GM23338 (cell line): Measurements from ENCODE around the gene THBS4. TPM values are rescaled to one million over a fixed set of nuclear protein-coding genes. Genes with fewer than 3 reads are reported as not detected.

Source experiments
- ATAC-seq: fragments of 200-7000 bp; cut with Tn5 transposase; 3 replicates; pipeline ENCODE4 v1.9.1; 2020
- DNase-seq: peaks from one replicate; pipeline ENCODE4 v3.0.0-alpha.2; 2015; ENCODE audit warnings: low spot score
- H2AFZ ChIP-seq: fragments of 200-600 bp; sonication (generic); 2 replicates; pipeline ENCODE4 v1.8.0; 2016; ENCODE audit warnings: antibody characterized with exemption, mild to moderate bottlenecking, moderate library complexity
- H3F3A ChIP-seq: fragments of 200-600 bp; sonication (generic); replicated peaks from 2 replicates; pipeline ENCODE4 v1.8.0; 2017; ENCODE audit warnings: antibody characterized with exemption, mixed run types, low read depth
- H3K27ac ChIP-seq: fragments of 200-600 bp; sonication (generic); 2 replicates; pipeline ENCODE4 v1.6.1; 2016; ENCODE audit warnings: low read depth
- H3K27me3 ChIP-seq: fragments of 200-600 bp; sonication (generic); 2 replicates; pipeline ENCODE4 v1.8.0; 2016; ENCODE audit warnings: mild to moderate bottlenecking, mixed run types, moderate library complexity; ENCODE audit not compliant: insufficient read depth
- H3K36me3 ChIP-seq: fragments of 200-600 bp; sonication (generic); 2 replicates; pipeline ENCODE4 v1.8.0; 2016; ENCODE audit warnings: mild to moderate bottlenecking; ENCODE audit not compliant: insufficient read depth
- H3K4me1 ChIP-seq: fragments of 200-600 bp; sonication (generic); 2 replicates; pipeline ENCODE4 v1.8.0; 2016; ENCODE audit warnings: mild to moderate bottlenecking, moderate library complexity; ENCODE audit not compliant: insufficient read depth
- H3K4me2 ChIP-seq: fragments of 200-600 bp; sonication (generic); 2 replicates; pipeline ENCODE4 v1.7.1; 2017; ENCODE audit warnings: mixed run types
- H3K4me3 ChIP-seq: fragments of 200-600 bp; sonication (generic); 2 replicates; pipeline ENCODE4 v1.6.1; 2016; ENCODE audit warnings: mixed run types
- H3K79me2 ChIP-seq: fragments of 200-600 bp; sonication (generic); replicated peaks from 2 replicates; pipeline ENCODE4 v1.8.0; 2017; ENCODE audit warnings: mild to moderate bottlenecking; ENCODE audit not compliant: insufficient read depth
- H3K9me2 ChIP-seq: fragments of 200-600 bp; sonication (generic); 2 replicates; pipeline ENCODE4 v1.8.0; 2017; ENCODE audit not compliant: insufficient read depth
- H4K20me1 ChIP-seq: fragments of 200-600 bp; sonication (generic); replicated peaks from 2 replicates; pipeline ENCODE4 v1.8.0; 2017; ENCODE audit warnings: mild to moderate bottlenecking; ENCODE audit not compliant: insufficient read depth
- H3K27ac Mint-ChIP-seq: 2 replicates; pipeline ENCODE4 v1.8.0; 2020; ENCODE audit warnings: inconsistent platforms, mild to moderate bottlenecking, moderate library complexity, mixed read lengths
- H3K27me3 Mint-ChIP-seq: 3 replicates; pipeline ENCODE4 v1.8.0; 2022; ENCODE audit warnings: low read depth, mild to moderate bottlenecking, moderate library complexity, mixed read lengths, inconsistent platforms; ENCODE audit not compliant: insufficient read depth, poor library complexity
- H3K36me3 Mint-ChIP-seq: 3 replicates; pipeline ENCODE4 v1.8.0; 2021; ENCODE audit warnings: low read depth, mild to moderate bottlenecking, inconsistent platforms, moderate library complexity, mixed read lengths
- H3K4me1 Mint-ChIP-seq: 3 replicates; pipeline ENCODE4 v1.8.0; 2020; ENCODE audit warnings: mild to moderate bottlenecking, inconsistent platforms, mixed read lengths
- H3K4me3 Mint-ChIP-seq: 3 replicates; pipeline ENCODE4 v1.8.0; 2021; ENCODE audit warnings: moderate library complexity, mild to moderate bottlenecking, inconsistent platforms, mixed read lengths
- H3K9me3 Mint-ChIP-seq: 3 replicates; pipeline ENCODE4 v1.8.0; 2020; ENCODE audit warnings: moderate library complexity, mild to moderate bottlenecking, inconsistent platforms, mixed read lengths
- EZH2 ChIP-seq: fragments of 200-600 bp; sonication (generic); IDR thresholded peaks from one replicate; pipeline ENCODE4 v1.8.0; 2017; ENCODE audit warnings: antibody characterized with exemption, mild to moderate bottlenecking, low read depth; ENCODE audit not compliant: unreplicated experiment
- EZH2phosphoT487 ChIP-seq: fragments of 200-600 bp; sonication (generic); IDR thresholded peaks from one replicate; pipeline ENCODE4 v1.8.1; 2018; ENCODE audit warnings: antibody characterized with exemption; ENCODE audit not compliant: unreplicated experiment
- JUNB ChIP-seq: IDR thresholded peaks from one replicate; pipeline ENCODE4 v1.6.1; 2016; ENCODE audit warnings: antibody characterized with exemption; ENCODE audit not compliant: unreplicated experiment
- NANOG ChIP-seq: IDR thresholded peaks from 2 replicates; pipeline ENCODE4 v1.6.1; 2016; ENCODE audit warnings: antibody characterized with exemption, borderline replicate concordance
- POLR2AphosphoS5 ChIP-seq: IDR thresholded peaks from 2 replicates; pipeline ENCODE4 v1.6.1; 2016; ENCODE audit warnings: antibody characterized with exemption, low read depth
- STAT1 ChIP-seq: IDR thresholded peaks from one replicate; pipeline ENCODE4 v1.6.1; 2016; ENCODE audit warnings: antibody characterized with exemption; ENCODE audit not compliant: unreplicated experiment
- ZNF331 ChIP-seq: fragments of 250-450 bp; sonication (Bioruptor Pico); IDR thresholded peaks from 2 replicates; pipeline ENCODE4 v1.5.0; 2020; ENCODE audit warnings: low read depth, mild to moderate bottlenecking, moderate library complexity
- polyA plus RNA-seq: library from polyadenylated mRNA; unstranded; fragments of >200 nt; fragmentation: Nextera tagmentation; extraction: Ambion mirVana; gene quantifications from 2 replicates; pipeline ENCODE4 v1.2.1, GENCODE V29; 2016
- total RNA-seq: library from RNA; depleted of rRNA; stranded (reverse); fragments of >200 nt; shearing (Covaris generic); gene quantifications from 2 replicates; pipeline ENCODE4 v1.2.3, GENCODE V29; 2014
- TF ChIP-seq, protein P1 (sequence below): IDR thresholded peaks from one replicate; pipeline ENCODE4 v1.6.1; 2018; ENCODE audit warnings: antibody characterized with exemption; ENCODE audit not compliant: unreplicated experiment
- TF ChIP-seq, protein P2 (sequence below): IDR thresholded peaks from 2 replicates; pipeline ENCODE4 v1.6.1; 2016; ENCODE audit warnings: antibody characterized with exemption

Gene THBS4
- total and polyA plus RNA-seq, 2 experiments from 2014 or later = 14.0 to 23.2 TPM

DNA sequence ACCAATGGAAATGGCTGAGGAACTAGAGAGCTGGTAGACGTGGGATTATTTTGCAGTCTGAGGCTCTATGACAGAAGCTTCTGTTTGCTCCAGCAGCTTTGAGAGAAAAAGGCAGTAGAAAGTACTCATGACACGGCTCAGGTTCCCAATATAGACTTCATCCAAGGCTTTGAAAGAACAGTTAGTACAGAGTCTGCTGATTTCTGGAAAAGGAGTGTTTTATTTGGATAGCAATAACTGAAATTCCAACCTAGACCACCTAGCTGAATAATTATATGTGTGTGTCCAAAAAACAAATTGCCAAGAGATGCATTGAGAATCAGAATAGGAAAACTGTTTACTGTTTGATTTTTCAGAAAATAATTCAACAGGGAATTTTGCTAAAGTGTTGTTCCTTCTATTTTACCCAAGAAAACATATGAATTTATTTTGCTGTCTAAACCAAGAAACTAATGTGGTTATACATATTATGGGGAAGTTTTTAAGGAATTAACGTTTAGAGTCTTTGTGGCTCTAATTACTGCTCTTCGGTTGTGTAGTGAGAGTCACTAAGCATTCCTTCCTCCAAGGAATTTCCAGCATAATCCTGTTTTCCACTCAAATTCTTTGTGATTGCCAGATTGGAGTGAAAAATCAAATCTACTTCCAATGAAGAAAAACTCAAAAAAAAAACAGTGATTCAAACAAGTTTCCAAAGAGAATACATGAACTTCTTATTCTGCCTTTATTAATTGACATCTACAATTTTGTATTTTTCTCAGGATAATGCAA, 26.0 kb upstream of the THBS4 start (continued):
- TF ChIP-seq, protein P1, sequence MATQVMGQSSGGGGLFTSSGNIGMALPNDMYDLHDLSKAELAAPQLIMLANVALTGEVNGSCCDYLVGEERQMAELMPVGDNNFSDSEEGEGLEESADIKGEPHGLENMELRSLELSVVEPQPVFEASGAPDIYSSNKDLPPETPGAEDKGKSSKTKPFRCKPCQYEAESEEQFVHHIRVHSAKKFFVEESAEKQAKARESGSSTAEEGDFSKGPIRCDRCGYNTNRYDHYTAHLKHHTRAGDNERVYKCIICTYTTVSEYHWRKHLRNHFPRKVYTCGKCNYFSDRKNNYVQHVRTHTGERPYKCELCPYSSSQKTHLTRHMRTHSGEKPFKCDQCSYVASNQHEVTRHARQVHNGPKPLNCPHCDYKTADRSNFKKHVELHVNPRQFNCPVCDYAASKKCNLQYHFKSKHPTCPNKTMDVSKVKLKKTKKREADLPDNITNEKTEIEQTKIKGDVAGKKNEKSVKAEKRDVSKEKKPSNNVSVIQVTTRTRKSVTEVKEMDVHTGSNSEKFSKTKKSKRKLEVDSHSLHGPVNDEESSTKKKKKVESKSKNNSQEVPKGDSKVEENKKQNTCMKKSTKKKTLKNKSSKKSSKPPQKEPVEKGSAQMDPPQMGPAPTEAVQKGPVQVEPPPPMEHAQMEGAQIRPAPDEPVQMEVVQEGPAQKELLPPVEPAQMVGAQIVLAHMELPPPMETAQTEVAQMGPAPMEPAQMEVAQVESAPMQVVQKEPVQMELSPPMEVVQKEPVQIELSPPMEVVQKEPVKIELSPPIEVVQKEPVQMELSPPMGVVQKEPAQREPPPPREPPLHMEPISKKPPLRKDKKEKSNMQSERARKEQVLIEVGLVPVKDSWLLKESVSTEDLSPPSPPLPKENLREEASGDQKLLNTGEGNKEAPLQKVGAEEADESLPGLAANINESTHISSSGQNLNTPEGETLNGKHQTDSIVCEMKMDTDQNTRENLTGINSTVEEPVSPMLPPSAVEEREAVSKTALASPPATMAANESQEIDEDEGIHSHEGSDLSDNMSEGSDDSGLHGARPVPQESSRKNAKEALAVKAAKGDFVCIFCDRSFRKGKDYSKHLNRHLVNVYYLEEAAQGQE = no peak
- TF ChIP-seq STAT1 = no peak
- TF ChIP-seq EZH2phosphoT487 = no peak
- TF ChIP-seq, protein P2, sequence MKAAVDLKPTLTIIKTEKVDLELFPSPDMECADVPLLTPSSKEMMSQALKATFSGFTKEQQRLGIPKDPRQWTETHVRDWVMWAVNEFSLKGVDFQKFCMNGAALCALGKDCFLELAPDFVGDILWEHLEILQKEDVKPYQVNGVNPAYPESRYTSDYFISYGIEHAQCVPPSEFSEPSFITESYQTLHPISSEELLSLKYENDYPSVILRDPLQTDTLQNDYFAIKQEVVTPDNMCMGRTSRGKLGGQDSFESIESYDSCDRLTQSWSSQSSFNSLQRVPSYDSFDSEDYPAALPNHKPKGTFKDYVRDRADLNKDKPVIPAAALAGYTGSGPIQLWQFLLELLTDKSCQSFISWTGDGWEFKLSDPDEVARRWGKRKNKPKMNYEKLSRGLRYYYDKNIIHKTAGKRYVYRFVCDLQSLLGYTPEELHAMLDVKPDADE = no peak
- no peak for TF ChIP-seq POLR2AphosphoS5
- no peak for TF ChIP-seq JUNB

DNA sequence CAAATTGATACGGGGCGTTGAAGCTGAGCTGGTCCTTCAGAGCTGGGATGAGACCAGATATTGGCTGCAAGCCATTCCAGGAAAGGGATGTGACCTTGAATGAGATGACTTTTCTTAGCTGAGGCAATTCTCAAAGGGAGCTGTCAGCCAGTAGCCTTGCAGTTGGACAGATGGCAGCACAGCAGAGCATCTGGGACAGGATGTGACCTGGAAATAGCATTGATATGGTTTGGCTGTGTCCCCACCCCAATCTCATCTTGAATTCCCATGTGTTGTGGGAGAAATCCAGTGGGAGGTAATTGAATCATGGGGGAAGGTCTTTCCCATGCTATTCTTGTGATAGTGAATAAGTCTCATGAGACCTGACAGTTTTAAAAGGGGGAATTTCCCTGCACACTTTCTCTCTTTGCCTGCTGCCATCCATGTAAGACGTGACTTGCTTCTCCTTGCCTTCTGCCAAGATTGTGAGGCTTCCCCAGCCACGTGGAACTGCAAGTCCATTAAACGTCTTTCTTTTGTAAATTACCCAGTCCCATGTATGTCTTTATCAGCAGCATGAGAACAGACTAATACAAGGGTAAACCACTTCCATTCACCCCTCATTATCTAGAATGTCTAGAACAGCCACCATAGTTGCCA, 24.3 kb upstream of the THBS4 start:
- no peaks in the 10 kb centered on the region for H3K9me3 Mint-ChIP-seq

More for the DNA sequence above, 24.3 kb upstream of the THBS4 start:
- H3K27me3 ChIP-seq = no peaks in the 10 kb centered on the region
- no peaks in the 10 kb centered on the region for H3K4me1 ChIP-seq
- peaks cover 14% of the 10 kb centered on the region for H3K9me2 ChIP-seq
- ATAC-seq (no peak), DNase-seq (no peak)
- no peak overlapping the region for H3K27ac ChIP-seq
- no peaks in the 10 kb centered on the region for H4K20me1 ChIP-seq
- H3K79me2 ChIP-seq = no peaks in the 10 kb centered on the region
- H2AFZ ChIP-seq = no peak overlapping the region
- Mint-ChIP-seq H3K27ac (no peak overlapping the region), H3K36me3 (peaks cover 11% of the 10 kb centered on the region; the same call in 2 of the 3 replicates), H3K4me3 (no peak overlapping the region), H3K27me3 (peaks cover 2% of the 10 kb centered on the region), H3K4me1 (peaks cover 5% of the 10 kb centered on the region; the same call in 2 of the 3 replicates)
- H3K36me3 ChIP-seq = no peaks in the 10 kb centered on the region
- H3K4me2 ChIP-seq = no peak overlapping the region
- no peak overlapping the region for H3K4me3 ChIP-seq
- no peak for TF ChIP-seq EZH2phosphoT487
- TF ChIP-seq, protein P2 = no peak
- no peak for TF ChIP-seq EZH2
- TF ChIP-seq ZNF331 = no peak
- TF ChIP-seq NANOG = no peak
- no peak for TF ChIP-seq JUNB
- no peaks in the 10 kb centered on the region for H3F3A ChIP-seq
